Ramos (cell line): ENCODE measurements around the gene ADCY10.

ENCODE experiments used
- in situ Hi-C: fragments of 300-500 bp; cut with MboI; formaldehyde crosslinking; loops from one replicate; pipeline ENCODE4 v1.14.3; 2022; ENCODE audit warnings: low sequenced_read_pairs; ENCODE audit not compliant: unreplicated experiment

Gene ADCY10

GRCh38 chr1:167821969-167822685 is 91.8 kb downstream of the ADCY10 start:
- in situ Hi-C loops: loop anchor here (25.0 kb wide), 1 partner anchor 235 kb away; no protein-coding TSS in a partner anchor

GRCh38 chr1:167821356-167821685 is 92.6 kb downstream of the ADCY10 start:
- in situ Hi-C loops: loop anchor here (25.0 kb wide), 1 partner anchor 234 kb away; no protein-coding TSS in a partner anchor

- in situ Hi-C loops: loop anchor here (25.0 kb wide), 1 partner anchor 234 kb away; no protein-coding TSS in a partner anchor
Measured at GRCh38 chr1:167820684-167821355, 93.1 kb downstream of the ADCY10 start.

DNA sequence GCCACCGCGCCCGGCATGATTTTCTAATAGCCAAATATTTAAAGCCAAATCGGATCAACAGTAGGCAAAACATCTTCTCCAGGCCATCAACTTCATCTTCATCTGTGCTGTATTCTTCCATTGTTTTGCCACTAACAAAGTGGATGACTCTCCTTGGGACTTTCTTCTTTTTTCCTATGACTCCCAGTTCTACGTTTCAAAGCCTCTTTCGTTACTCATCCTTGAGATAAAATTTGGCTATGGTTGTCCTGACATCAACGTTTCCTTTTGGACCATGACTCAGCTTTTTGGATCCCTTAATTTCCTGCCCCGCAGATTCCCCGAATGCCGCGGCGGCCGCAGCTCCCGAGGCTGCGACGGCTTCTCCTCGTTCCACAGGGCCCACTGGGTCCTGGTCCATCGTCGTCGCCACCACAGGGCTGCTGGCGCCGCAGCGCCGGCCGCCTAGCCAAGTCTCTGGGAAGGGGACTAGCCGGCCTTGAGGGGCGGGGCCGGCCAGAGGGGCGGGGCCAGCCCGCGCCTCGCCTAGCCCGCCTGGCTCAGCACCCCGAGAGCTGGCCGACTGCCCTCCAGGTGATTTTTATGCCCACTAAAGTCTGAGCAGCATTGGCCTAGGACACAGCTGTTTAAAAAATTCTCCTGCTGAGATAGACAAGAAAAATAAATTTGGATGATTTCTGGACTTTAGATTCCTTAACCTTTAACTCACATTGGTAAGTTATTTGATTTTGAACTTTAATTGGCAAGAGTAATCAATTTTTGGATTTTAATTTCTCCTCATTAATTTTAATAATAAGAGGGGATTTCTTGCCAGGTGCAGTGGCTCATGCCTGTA is 93.9 kb downstream of the ADCY10 start:
- in situ Hi-C loops: loop anchor here (25.0 kb wide), 1 partner anchor 233 kb away; no protein-coding TSS in a partner anchor

DNA sequence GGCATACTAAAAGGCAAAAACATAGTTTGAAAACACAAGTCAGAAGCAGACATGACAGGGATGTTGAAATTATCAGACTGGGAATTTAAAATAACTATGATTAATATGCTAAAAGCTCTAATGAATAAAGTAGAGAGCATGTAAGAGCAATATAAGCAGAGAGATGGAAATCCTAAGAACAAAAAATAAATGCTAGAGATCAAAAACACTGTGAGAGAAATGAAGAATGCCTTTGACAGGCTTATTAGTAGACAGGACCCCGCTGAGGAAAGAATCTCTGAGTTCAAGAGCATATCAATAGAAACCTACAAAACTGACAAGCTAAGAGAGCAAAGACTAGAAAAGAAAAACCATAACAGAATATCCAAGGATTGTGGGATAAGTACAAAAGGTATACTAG is 98.3 kb downstream of the ADCY10 start:
- in situ Hi-C loops: loop anchor here (25.0 kb wide), 1 partner anchor 228 kb away; no protein-coding TSS in a partner anchor

GRCh38 chr1:167812972-167813371 is 101.0 kb downstream of the ADCY10 start:
- in situ Hi-C loops: loop anchor here (25.0 kb wide), 1 partner anchor 226 kb away; no protein-coding TSS in a partner anchor

- in situ Hi-C loops: loop anchor here (25.0 kb wide), 1 partner anchor 221 kb away; no protein-coding TSS in a partner anchor
Measured at GRCh38 chr1:167808690-167809089, 105.2 kb downstream of the ADCY10 start.

DNA sequence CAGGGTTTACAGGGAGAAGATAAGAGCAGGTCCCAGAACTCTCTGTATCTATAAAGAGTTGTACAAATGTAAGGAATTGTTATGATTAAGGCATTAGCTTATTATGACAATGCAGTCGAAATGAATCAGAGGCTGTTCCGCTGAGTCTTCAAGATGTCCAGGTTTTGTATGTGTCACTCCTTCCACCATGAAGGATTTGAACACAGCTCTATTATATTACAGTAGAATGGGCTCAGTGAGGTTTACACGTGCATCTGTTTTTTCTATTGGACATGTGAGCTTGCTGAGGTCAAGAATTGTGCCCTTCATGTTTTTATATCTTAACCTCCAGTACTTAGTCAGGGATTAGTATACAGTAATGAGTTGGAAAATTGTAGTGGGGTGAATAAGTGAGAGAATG is 105.8 kb downstream of the ADCY10 start:
- in situ Hi-C loops: loop anchor here (25.0 kb wide), 1 partner anchor 221 kb away; no protein-coding TSS in a partner anchor

- in situ Hi-C loops: loop anchor here (25.0 kb wide), 1 partner anchor 219 kb away; no protein-coding TSS in a partner anchor
Measured at GRCh38 chr1:167806676-167807075, 107.3 kb downstream of the ADCY10 start.

GRCh38 chr1:167806235-167806634 is 107.7 kb downstream of the ADCY10 start:
- in situ Hi-C loops: loop anchor here (25.0 kb wide), 1 partner anchor 219 kb away; no protein-coding TSS in a partner anchor

GRCh38 chr1:167805041-167805556 is 108.8 kb downstream of the ADCY10 start:
- in situ Hi-C loops: loop anchor here (25.0 kb wide), 1 partner anchor 218 kb away; no protein-coding TSS in a partner anchor

DNA sequence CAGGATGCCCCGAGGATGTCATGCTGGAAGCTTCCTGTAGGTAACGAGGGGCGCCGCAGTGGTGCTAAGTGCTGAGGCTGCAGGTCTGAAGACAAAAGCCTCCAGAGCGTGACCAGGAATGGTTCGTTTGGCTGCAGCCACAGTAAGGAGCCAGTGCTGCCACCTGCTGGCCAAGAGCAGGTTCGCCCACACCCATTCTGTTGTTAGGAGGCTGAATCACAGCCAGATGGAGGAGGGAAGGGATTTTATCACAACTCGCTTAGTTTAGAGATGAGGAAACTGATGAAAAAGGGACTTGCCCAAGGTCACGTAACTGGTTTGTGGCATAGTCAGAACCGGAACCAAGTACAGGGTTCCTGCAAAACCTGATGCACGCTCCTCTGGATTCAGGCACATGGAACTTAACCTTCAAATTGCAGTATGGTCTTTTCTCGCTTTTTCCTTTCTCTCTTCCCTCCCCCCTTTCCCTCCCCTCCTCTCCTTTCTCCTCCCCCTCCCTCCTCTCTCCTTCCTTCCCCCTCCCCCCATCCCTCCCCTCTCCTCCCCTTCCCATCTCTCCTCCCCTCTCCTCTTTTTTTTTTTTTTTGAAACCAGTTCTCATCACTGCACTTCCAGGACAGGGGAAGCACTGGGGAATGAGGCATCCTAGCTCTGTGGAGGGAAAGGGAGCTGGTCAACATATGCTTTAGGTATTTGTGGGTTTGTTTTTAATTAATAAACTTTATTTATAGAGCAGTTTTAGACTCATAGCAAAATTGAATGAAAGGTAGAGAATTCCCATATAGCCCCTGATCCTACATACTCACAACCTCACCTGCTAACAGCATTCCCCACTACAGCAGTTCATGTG is 110.4 kb downstream of the ADCY10 start:
- in situ Hi-C loops: loop anchor here (5.0 to 25.0 kb wide), 2 partner anchors 86 to 216 kb away; no protein-coding TSS in a partner anchor

DNA sequence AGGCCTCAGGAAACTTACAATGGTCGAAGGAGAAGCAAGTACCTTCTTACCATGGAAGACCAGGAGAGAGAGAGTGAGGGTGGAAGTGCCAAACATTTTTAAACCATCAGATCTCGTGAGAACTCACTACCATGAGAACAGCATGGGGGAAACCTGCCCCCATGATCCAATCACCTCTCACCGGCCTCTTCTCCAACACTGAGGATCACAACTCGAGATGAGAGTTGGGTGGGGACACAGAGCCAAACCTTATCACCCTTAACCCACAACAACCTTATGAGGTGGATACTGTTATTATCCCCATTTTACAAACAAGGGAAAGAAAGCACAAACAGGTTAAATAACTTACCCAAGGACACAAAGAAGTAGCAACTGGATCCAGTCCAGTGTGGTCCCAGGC is 111.7 kb downstream of the ADCY10 start:
- in situ Hi-C loops: loop anchor here (5.0 to 25.0 kb wide), 2 partner anchors 85 to 215 kb away; no protein-coding TSS in a partner anchor

- in situ Hi-C loops: loop anchor here (5.0 to 25.0 kb wide), 2 partner anchors 83 to 213 kb away; no protein-coding TSS in a partner anchor
Measured at GRCh38 chr1:167800251-167800650, 113.7 kb downstream of the ADCY10 start.

DNA sequence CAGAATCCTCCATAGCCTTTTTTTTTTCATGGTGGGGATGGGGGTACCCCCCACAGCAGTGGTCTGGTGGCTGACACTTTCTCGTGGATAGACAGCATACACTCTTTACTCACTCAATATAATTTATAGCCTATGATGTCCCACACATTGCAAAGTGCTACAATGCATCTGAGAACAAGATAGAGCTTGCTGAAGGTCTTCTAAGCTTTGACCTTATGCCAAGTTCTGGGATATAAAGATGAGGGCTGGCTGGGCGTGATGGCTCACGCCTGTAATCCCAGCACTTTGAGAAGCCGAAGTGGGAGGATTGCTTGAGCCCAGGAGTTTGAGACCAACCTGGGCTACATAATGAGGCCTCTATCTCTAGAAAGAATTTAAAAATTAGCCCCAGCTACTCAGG is 114.2 kb downstream of the ADCY10 start:
- in situ Hi-C loops: loop anchor here (5.0 to 25.0 kb wide), 2 partner anchors 82 to 212 kb away; no protein-coding TSS in a partner anchor

DNA sequence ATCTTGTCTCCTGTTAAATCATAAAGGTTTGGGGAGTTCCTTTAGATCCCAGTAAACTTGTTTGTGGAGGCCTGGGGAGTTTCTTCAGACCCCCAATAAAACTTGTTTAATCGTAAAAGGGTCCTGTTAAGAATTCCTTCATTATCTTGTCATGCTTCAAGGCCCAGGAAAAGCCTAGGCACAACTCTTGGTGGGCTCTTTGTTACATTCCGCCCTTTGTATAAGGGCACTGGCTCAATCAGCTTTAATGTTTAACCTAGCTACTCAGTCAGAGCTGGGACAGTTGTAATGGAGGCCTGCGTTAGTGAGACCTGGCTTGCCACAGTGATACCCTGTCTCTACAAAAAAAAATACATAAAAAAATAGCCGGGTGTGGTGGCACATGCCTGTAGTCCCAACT is 115.0 kb downstream of the ADCY10 start:
- in situ Hi-C loops: no loop called here

- in situ Hi-C loops: no loop called here
Measured at GRCh38 chr1:167797015-167797414, 116.9 kb downstream of the ADCY10 start.

- in situ Hi-C loops: no loop called here
Measured at GRCh38 chr1:167795810-167796740, 117.9 kb downstream of the ADCY10 start.
